HCT116 (cell line): ENCODE data around the gene NFIB. TPM values are rescaled to one million over a fixed set of nuclear protein-coding genes. Genes with fewer than 3 reads are reported as not detected.

Experiments
- ATAC-seq: fragments of 200-7000 bp; cut with Tn5 transposase; 2 replicates; pipeline ENCODE4 v1.9.1; 2020; ENCODE audit warnings: mild to moderate bottlenecking, moderate library complexity
- BruUV-seq: library from RNA; stranded (reverse); fragments of 400-500 nt; replicated peaks from 2 replicates; lab custom pipeline; 2021; lab: Mats Ljungman, UMichigan
- CTCF ChIA-PET: fragments of 300-600 bp; sonication (Branson Sonifier 250); formaldehyde crosslinking; loops from one replicate; lab custom pipeline; 2021; ENCODE audit warnings: antibody characterized with exemption; lab: Charles Lee
- POLR2A ChIA-PET: fragments of 300-600, 350-600 bp; sonication (Branson Sonifier 250); formaldehyde crosslinking; loops from one replicate; lab custom pipeline; 2021; ENCODE audit warnings: antibody characterized with exemption; lab: Charles Lee
- RAD21 ChIA-PET, 2 experiments: fragments of 300-600 bp; sonication (Branson Sonifier 250); formaldehyde crosslinking; loops; one replicate each; lab custom pipeline; 2023; ENCODE audit warnings: low total read pairs in 2 of 2; ENCODE audit not compliant: uncharacterized antibody in 2 of 2, unreplicated experiment in 2 of 2, low non-redundant PET in 1 of 2; lab: Charles Lee
- DNase-seq: peaks from one replicate; pipeline ENCODE4 v3.0.0-alpha.2; 2010; ENCODE audit warnings: low read depth, low spot score
- H2AFZ ChIP-seq: fragments of 200-600 bp; shearing (Covaris generic), sonication (generic); 2 replicates; pipeline ENCODE4 v1.6.1; 2017; ENCODE audit warnings: low read depth, mixed run types, mixed read lengths, antibody characterized with exemption, low read length; ENCODE audit not compliant: poor library complexity, severe bottlenecking
- H3K27ac ChIP-seq: 2 replicates; pipeline ENCODE4 v1.5.1; 2012; ENCODE audit warnings: low read depth, low read length
- H3K27me3 ChIP-seq: fragments of 200-600 bp; sonication (generic); 2 replicates; pipeline ENCODE4 v1.6.1; 2016; ENCODE audit warnings: mixed run types, low read length, mixed read lengths; ENCODE audit not compliant: insufficient read depth
- H3K36me3 ChIP-seq, 2 experiments: fragments of 200-500 bp in 1 of 2; fragments of 200-600 bp in 1 of 2; sonication (Bioruptor generic) in 1 of 2; sonication (generic) in 1 of 2; 2 replicates each; pipeline versions ENCODE4 v1.5.1 to v1.6.1; 2014 to 2016; ENCODE audit warnings: low read length in 2 of 2, inconsistent platforms in 1 of 2, mixed read lengths in 1 of 2, mixed run types in 1 of 2; ENCODE audit not compliant: insufficient read depth in 2 of 2, control insufficient read depth in 1 of 2
- H3K4me1 ChIP-seq, 2 experiments: fragments of 200-600 bp in 1 of 2; sonication (generic) in 1 of 2; 2 replicates each; pipeline versions ENCODE4 v1.5.1 to v1.6.1; 2012 to 2017; ENCODE audit warnings: low read length in 2 of 2, inconsistent platforms in 1 of 2, mild to moderate bottlenecking in 1 of 2, mixed read lengths in 1 of 2, mixed run types in 1 of 2, moderate library complexity in 1 of 2; ENCODE audit not compliant: insufficient read depth in 2 of 2, control insufficient read depth in 1 of 2
- H3K4me2 ChIP-seq: fragments of 200-600 bp; sonication (generic); 2 replicates; pipeline ENCODE4 v1.6.1; 2017; ENCODE audit warnings: mixed run types, low read length, mixed read lengths
- H3K4me3 ChIP-seq, 2 experiments: fragments of 200-600 bp in 1 of 2; sonication (generic) in 1 of 2; replicated peaks in 1 of 2; 2 replicates each; pipeline ENCODE4 v1.5.1; 2011 to 2016; ENCODE audit warnings: low read length in 2 of 2, control low read depth in 1 of 2, low read depth in 1 of 2, mild to moderate bottlenecking in 1 of 2, mixed read lengths in 1 of 2, mixed run types in 1 of 2
- H3K79me2 ChIP-seq: fragments of 200-600 bp; sonication (generic); 2 replicates; pipeline ENCODE4 v1.6.1; 2017; ENCODE audit warnings: mild to moderate bottlenecking, mixed run types, low read length, moderate library complexity, mixed read lengths; ENCODE audit not compliant: insufficient read depth
- H3K9ac ChIP-seq: fragments of 200-600 bp; sonication (generic); 2 replicates; pipeline ENCODE4 v1.6.1; 2016; ENCODE audit warnings: low read length, mixed read lengths
- H3K9me2 ChIP-seq: fragments of 200-600 bp; sonication (generic), shearing (Covaris generic); 2 replicates; pipeline ENCODE4 v1.6.1; 2017; ENCODE audit warnings: mixed run types, mild to moderate bottlenecking, moderate library complexity; ENCODE audit not compliant: insufficient read depth
- H3K9me3 ChIP-seq, 2 experiments: fragments of 200-500 bp in 1 of 2; fragments of 200-600 bp in 1 of 2; sonication (Bioruptor generic) in 1 of 2; sonication (generic) in 1 of 2; 2 replicates each; pipeline ENCODE4 v1.6.1; 2014 to 2017; ENCODE audit warnings: low read length in 2 of 2, mixed read lengths in 2 of 2, inconsistent platforms in 1 of 2, low read depth in 1 of 2, mild to moderate bottlenecking in 1 of 2, mixed run types in 1 of 2, moderate library complexity in 1 of 2; ENCODE audit not compliant: control insufficient read depth in 1 of 2, insufficient read depth in 1 of 2
- H4K20me1 ChIP-seq: fragments of 200-600 bp; sonication (generic), shearing (Covaris generic); 2 replicates; pipeline ENCODE4 v1.6.1; 2017; ENCODE audit warnings: mixed run types, mild to moderate bottlenecking, moderate library complexity; ENCODE audit not compliant: insufficient read depth
- CBX3 ChIP-seq: IDR thresholded peaks from 2 replicates; pipeline ENCODE4 v1.6.1; 2012; ENCODE audit warnings: low read depth
- CEBPB ChIP-seq: IDR thresholded peaks from 2 replicates; pipeline ENCODE4 v1.6.1; 2012; ENCODE audit warnings: low read depth
- EGR1 ChIP-seq: IDR thresholded peaks from 2 replicates; pipeline ENCODE4 v1.6.1; 2012; ENCODE audit warnings: low read depth
- ELF1 ChIP-seq: IDR thresholded peaks from 2 replicates; pipeline ENCODE4 v1.6.1; 2012; ENCODE audit warnings: low read depth, borderline replicate concordance
- EZH2 ChIP-seq: fragments of 200-600 bp; sonication (generic); IDR thresholded peaks from 2 replicates; pipeline ENCODE4 v1.6.1; 2017; ENCODE audit warnings: antibody characterized with exemption, mixed run types
- EZH2phosphoT487 ChIP-seq: fragments of 200-600 bp; IDR thresholded peaks from 2 replicates; pipeline ENCODE4 v1.6.1; 2018; ENCODE audit warnings: antibody characterized with exemption, borderline replicate concordance
- FOSL1 ChIP-seq: IDR thresholded peaks from 2 replicates; pipeline ENCODE4 v1.6.1; 2012; ENCODE audit warnings: low read depth
- POLR2A ChIP-seq: IDR thresholded peaks from 2 replicates; pipeline ENCODE4 v1.7.0; 2011; ENCODE audit warnings: borderline replicate concordance; ENCODE audit not compliant: insufficient read depth, insufficient read length; ENCODE audit errors: extremely low read depth
- POLR2AphosphoS5 ChIP-seq: IDR thresholded peaks from 2 replicates; pipeline ENCODE4 v1.6.1; 2011; ENCODE audit warnings: mild to moderate bottlenecking, low read depth, low read length, moderate library complexity
- RAD21 ChIP-seq: IDR thresholded peaks from 2 replicates; pipeline ENCODE4 v1.6.1; 2012; ENCODE audit warnings: low read depth, mild to moderate bottlenecking
- SIN3A ChIP-seq: IDR thresholded peaks from 2 replicates; pipeline ENCODE4 v1.6.1; 2012; ENCODE audit warnings: low read depth
- SP1 ChIP-seq: IDR thresholded peaks from 2 replicates; pipeline ENCODE4 v1.6.1; 2012; ENCODE audit warnings: low read depth
- SRF ChIP-seq: IDR thresholded peaks from 2 replicates; pipeline ENCODE4 v1.6.1; 2012; ENCODE audit warnings: low read depth
- YY1 ChIP-seq: IDR thresholded peaks from 2 replicates; pipeline ENCODE4 v1.6.1; 2011; ENCODE audit warnings: low read length, low read depth, moderate library complexity, mild to moderate bottlenecking; ENCODE audit not compliant: insufficient replicate concordance; ENCODE audit errors: extremely low read depth
- ZBTB33 ChIP-seq: IDR thresholded peaks from 2 replicates; pipeline ENCODE4 v1.6.1; 2011; ENCODE audit warnings: mild to moderate bottlenecking, low read length, moderate library complexity; ENCODE audit not compliant: insufficient replicate concordance; ENCODE audit errors: extremely low read depth
- ZFX ChIP-seq: fragments of 450-650 bp; IDR thresholded peaks from 2 replicates; pipeline ENCODE4 v1.6.1; 2017
- ZNF274 ChIP-seq: fragments of 200-500 bp; sonication (Bioruptor generic); IDR thresholded peaks from 2 replicates; pipeline ENCODE4 v1.6.1; 2014; ENCODE audit warnings: mild to moderate bottlenecking, low read depth, low read length, inconsistent platforms
- intact Hi-C: fragments of 100-400 bp; cut with micrococcal nuclease; formaldehyde crosslinking; loops from 2 replicates; pipeline ENCODE4 v1.10.0; 2022
- total RNA-seq: library from RNA; stranded (reverse); gene quantifications from one replicate; pipeline ENCODE4 v1.2.1, GENCODE V29; 2021; ENCODE audit not compliant: unreplicated experiment
- TF ChIP-seq, protein P1 (sequence below): IDR thresholded peaks from 2 replicates; pipeline ENCODE4 v1.6.1; 2012
- TF ChIP-seq, protein P2 (sequence below): IDR thresholded peaks from 2 replicates; pipeline ENCODE4 v1.6.1; 2012; ENCODE audit warnings: low read depth
- TF ChIP-seq, protein P3 (sequence below), 3 experiments: fragments of 200-600 bp in 1 of 3; sonication (generic) in 1 of 3; IDR thresholded peaks in 2 of 3; conservative IDR thresholded peaks in 1 of 3; 2 replicates each; pipeline ENCODE4 v1.5.1; 2012 to 2017; ENCODE audit warnings: low read depth in 2 of 3, low read length in 2 of 3, antibody characterized with exemption in 1 of 3, borderline replicate concordance in 1 of 3, control low read depth in 1 of 3, mild to moderate bottlenecking in 1 of 3, mixed read lengths in 1 of 3, mixed run types in 1 of 3, moderate library complexity in 1 of 3; ENCODE audit not compliant: insufficient read depth in 1 of 3

The NFIB gene
- total RNA-seq, 1 experiment from 2014 or later = 6.6 TPM

GRCh38 chr9:14051419-14051818, 262.5 kb downstream of the NFIB start:
- Histone ChIP-seq H3K27ac (no peak overlapping the region), H3K4me1 (no peaks in the 10 kb centered on the region), H3K36me3 (no peaks in the 10 kb centered on the region), H3K9me2 (no peaks in the 10 kb centered on the region), H3K9me3 (no peaks in the 10 kb centered on the region), H3K79me2 (no peaks in the 10 kb centered on the region), H3K9ac (no peak overlapping the region), H2AFZ (no peak overlapping the region), H3K27me3 (no peaks in the 10 kb centered on the region), H3K4me3 (no peak overlapping the region), H4K20me1 (no peaks in the 10 kb centered on the region; the same call in 1 of the 2 replicates), H3K4me2 (no peak overlapping the region)
- no peak for TF ChIP-seq SRF
- TF ChIP-seq EZH2 = no peak
- TF ChIP-seq ZNF274 = no peak
- TF ChIP-seq, protein P1, sequence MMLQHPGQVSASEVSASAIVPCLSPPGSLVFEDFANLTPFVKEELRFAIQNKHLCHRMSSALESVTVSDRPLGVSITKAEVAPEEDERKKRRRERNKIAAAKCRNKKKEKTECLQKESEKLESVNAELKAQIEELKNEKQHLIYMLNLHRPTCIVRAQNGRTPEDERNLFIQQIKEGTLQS = no peak
- TF ChIP-seq EGR1 = no peak
- no peak for TF ChIP-seq SP1
- no peak for TF ChIP-seq ELF1
- no peak for TF ChIP-seq ZBTB33
- no peak for TF ChIP-seq RAD21
- no peak for TF ChIP-seq POLR2A
- TF ChIP-seq ZFX = no peak
- TF ChIP-seq SIN3A = no peak
- TF ChIP-seq POLR2AphosphoS5 = no peak
- TF ChIP-seq, protein P2, sequence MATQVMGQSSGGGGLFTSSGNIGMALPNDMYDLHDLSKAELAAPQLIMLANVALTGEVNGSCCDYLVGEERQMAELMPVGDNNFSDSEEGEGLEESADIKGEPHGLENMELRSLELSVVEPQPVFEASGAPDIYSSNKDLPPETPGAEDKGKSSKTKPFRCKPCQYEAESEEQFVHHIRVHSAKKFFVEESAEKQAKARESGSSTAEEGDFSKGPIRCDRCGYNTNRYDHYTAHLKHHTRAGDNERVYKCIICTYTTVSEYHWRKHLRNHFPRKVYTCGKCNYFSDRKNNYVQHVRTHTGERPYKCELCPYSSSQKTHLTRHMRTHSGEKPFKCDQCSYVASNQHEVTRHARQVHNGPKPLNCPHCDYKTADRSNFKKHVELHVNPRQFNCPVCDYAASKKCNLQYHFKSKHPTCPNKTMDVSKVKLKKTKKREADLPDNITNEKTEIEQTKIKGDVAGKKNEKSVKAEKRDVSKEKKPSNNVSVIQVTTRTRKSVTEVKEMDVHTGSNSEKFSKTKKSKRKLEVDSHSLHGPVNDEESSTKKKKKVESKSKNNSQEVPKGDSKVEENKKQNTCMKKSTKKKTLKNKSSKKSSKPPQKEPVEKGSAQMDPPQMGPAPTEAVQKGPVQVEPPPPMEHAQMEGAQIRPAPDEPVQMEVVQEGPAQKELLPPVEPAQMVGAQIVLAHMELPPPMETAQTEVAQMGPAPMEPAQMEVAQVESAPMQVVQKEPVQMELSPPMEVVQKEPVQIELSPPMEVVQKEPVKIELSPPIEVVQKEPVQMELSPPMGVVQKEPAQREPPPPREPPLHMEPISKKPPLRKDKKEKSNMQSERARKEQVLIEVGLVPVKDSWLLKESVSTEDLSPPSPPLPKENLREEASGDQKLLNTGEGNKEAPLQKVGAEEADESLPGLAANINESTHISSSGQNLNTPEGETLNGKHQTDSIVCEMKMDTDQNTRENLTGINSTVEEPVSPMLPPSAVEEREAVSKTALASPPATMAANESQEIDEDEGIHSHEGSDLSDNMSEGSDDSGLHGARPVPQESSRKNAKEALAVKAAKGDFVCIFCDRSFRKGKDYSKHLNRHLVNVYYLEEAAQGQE = no peak
- TF ChIP-seq EZH2phosphoT487 = no peak
- TF ChIP-seq CBX3 = no peak
- TF ChIP-seq FOSL1 = no peak
- TF ChIP-seq, protein P3, sequence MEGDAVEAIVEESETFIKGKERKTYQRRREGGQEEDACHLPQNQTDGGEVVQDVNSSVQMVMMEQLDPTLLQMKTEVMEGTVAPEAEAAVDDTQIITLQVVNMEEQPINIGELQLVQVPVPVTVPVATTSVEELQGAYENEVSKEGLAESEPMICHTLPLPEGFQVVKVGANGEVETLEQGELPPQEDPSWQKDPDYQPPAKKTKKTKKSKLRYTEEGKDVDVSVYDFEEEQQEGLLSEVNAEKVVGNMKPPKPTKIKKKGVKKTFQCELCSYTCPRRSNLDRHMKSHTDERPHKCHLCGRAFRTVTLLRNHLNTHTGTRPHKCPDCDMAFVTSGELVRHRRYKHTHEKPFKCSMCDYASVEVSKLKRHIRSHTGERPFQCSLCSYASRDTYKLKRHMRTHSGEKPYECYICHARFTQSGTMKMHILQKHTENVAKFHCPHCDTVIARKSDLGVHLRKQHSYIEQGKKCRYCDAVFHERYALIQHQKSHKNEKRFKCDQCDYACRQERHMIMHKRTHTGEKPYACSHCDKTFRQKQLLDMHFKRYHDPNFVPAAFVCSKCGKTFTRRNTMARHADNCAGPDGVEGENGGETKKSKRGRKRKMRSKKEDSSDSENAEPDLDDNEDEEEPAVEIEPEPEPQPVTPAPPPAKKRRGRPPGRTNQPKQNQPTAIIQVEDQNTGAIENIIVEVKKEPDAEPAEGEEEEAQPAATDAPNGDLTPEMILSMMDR (IDR thresholded peaks at IDR 0.05 in 2 of 3, conservative IDR thresholded peaks at IDR 0.05 in 1 of 3; ENCODE audit: borderline replicate concordance in 1 of 3, insufficient read depth in 1 of 3, low read depth in 2 of 3, low read length in 2 of 3) = no peak
- TF ChIP-seq CEBPB = no peak
- TF ChIP-seq YY1 = no peak
- ChIA-PET RAD21 (no interaction called here), POLR2A (no interaction called here), CTCF (no interaction called here)
- no TSS peak for BruUV-seq
- intact Hi-C loops = no loop called here
- DNase-seq (no peak), ATAC-seq (no peak)
